Left ventricle myocardium inferior (tissue), 1 donor: Measurements from ENCODE around the gene DDR1. TPM values are rescaled to one million over a fixed set of nuclear protein-coding genes. Genes with fewer than 3 reads are reported as not detected.

Experiments
- DNase-seq: peaks from one replicate; pipeline ENCODE4 v3.0.0-alpha.2; 2020
- H3K27ac ChIP-seq: fragments of 200-600 bp; replicated peaks from 2 replicates; pipeline ENCODE4 v1.8.0; 2021
- H3K27me3 ChIP-seq: fragments of 200-600 bp; 2 replicates; pipeline ENCODE4 v1.8.0; 2021; ENCODE audit warnings: low read depth
- H3K36me3 ChIP-seq: fragments of 200-600 bp; 2 replicates; pipeline ENCODE4 v1.8.0; 2021
- H3K4me1 ChIP-seq: fragments of 200-600 bp; 2 replicates; pipeline ENCODE4 v1.8.0; 2021
- H3K4me3 ChIP-seq: fragments of 200-600 bp; 2 replicates; pipeline ENCODE4 v1.8.0; 2021; ENCODE audit warnings: mild to moderate bottlenecking, moderate library complexity
- H3K9me3 ChIP-seq: fragments of 200-600 bp; replicated peaks from 2 replicates; pipeline ENCODE4 v1.8.0; 2021
- CTCF ChIP-seq: fragments of 200-600 bp; IDR thresholded peaks from 2 replicates; pipeline ENCODE4 v1.8.0; 2021; ENCODE audit warnings: antibody characterized with exemption, mild to moderate bottlenecking, borderline replicate concordance
- intact Hi-C: fragments of 100-400 bp; cut with micrococcal nuclease; formaldehyde crosslinking; loops from one replicate; pipeline ENCODE4 v1.11.0; 2022
- total RNA-seq: library from RNA; stranded (reverse); fragmentation: NEBNext Ultra II Directional; extraction: Animal tissue kit (Norgen Biotek cat#: 25700); gene quantifications from one replicate; pipeline ENCODE4 v1.2.1, GENCODE V29; 2021
- donor health status: DM: no; HTN: yes; CAD: no; lungs with severe emphysema.

Gene DDR1
- total RNA-seq, 1 donor from 2014 or later, result 28.2 TPM

- H3K27me3 ChIP-seq, result no peaks in the 10 kb centered on the region
- H3K4me1 ChIP-seq, result peaks cover 14% of the 10 kb centered on the region
- H3K4me3 ChIP-seq, result no peak overlapping the region
- H3K36me3 ChIP-seq, result peaks cover 15% of the 10 kb centered on the region
- H3K27ac ChIP-seq, result no peak overlapping the region
- H3K9me3 ChIP-seq, result peaks cover 12% of the 10 kb centered on the region
- intact Hi-C loops, result no loop called here
- no peak for DNase-seq
- TF ChIP-seq CTCF, result no peak
Measured at GRCh38 chr6:30930506-30930905, 46.2 kb downstream of the DDR1 start.

- intact Hi-C loops, result no loop called here
- DNase-seq, result no peak
- Histone ChIP-seq H3K9me3 (peaks cover 12% of the 10 kb centered on the region), H3K27ac (no peak overlapping the region), H3K4me1 (peaks cover 11% of the 10 kb centered on the region), H3K36me3 (peaks cover 7% of the 10 kb centered on the region), H3K4me3 (no peak overlapping the region), H3K27me3 (no peaks in the 10 kb centered on the region)
- no peak for TF ChIP-seq CTCF
Measured at GRCh38 chr6:30931272-30931671, 47.0 kb downstream of the DDR1 start.

DNA sequence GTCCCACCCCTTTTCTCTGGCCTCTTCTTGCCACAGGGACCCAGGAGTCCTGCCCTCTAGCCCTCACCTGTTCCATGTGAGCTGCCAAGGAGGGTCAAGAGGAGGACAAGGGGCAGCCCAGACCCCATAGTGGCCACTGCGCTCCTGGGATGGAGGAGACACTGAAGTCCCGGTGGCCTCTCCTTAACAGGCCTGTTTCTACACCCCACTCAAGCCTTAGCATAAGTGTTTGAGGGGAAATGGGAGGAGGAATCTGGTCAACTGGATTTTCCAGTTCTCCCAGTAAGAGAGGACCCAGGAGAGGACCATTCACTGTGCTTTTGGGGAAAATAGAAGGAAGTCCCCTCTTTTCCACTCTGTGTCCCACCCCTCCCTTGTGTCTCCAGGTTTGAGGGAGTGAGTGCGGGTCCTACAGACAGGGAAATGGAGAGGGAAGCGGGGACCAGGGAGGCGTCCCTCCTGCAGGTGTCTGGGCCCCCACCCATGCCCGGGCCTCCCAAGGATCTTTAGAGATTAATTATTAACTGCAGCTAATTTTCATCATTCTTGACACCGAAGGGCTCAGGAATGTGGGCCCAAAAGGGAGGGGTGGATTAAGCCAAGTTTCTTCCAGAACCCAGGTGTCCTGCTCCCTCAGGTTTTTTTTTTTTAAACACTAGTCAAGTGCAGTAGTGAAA is 47.8 kb downstream of the DDR1 start, which contains the start of gene SFTA2:
TSS of gene SFTA2 (minus strand) at position 202 of the 677 bp plus-strand sequence. CDS start at position 128, 74 bp downstream.
- H3K36me3 ChIP-seq, result peaks cover 5% of the 10 kb centered on the region
- no peak for TF ChIP-seq CTCF
- peaks cover 2% of the 10 kb centered on the region for H3K4me1 ChIP-seq
- intact Hi-C loops, result no loop called here
- peaks cover 12% of the 10 kb centered on the region for H3K9me3 ChIP-seq
- H3K4me3 ChIP-seq, result no peak within 1 kb of the TSS
- no peak within 1 kb of the TSS for H3K27ac ChIP-seq
- H3K27me3 ChIP-seq, result peaks cover 1% of the 10 kb centered on the region
- no peak for DNase-seq

- Histone ChIP-seq H3K9me3 (peaks cover 12% of the 10 kb centered on the region), H3K4me1 (no peaks in the 10 kb centered on the region), H3K27ac (no peak overlapping the region), H3K4me3 (no peak overlapping the region), H3K27me3 (peaks cover 4% of the 10 kb centered on the region), H3K36me3 (peaks cover 5% of the 10 kb centered on the region)
- no peak for TF ChIP-seq CTCF
- no peak for DNase-seq
- intact Hi-C loops, result no loop called here
Measured at GRCh38 chr6:30932665-30933365, 48.5 kb downstream of the DDR1 start.

- Histone ChIP-seq H3K27ac (no peak overlapping the region), H3K36me3 (no peaks in the 10 kb centered on the region), H3K27me3 (peaks cover 12% of the 10 kb centered on the region), H3K4me1 (no peaks in the 10 kb centered on the region), H3K4me3 (no peak overlapping the region), H3K9me3 (no peaks in the 10 kb centered on the region)
- no peak for DNase-seq
- no peak for TF ChIP-seq CTCF
- intact Hi-C loops, result no loop called here
Measured at GRCh38 chr6:30935018-30935417, 50.7 kb downstream of the DDR1 start.
